Parathyroid adenoma (tissue), 2 donors: Measurements from ENCODE around the gene DUSP10.

Experiments used
- H2AFZ ChIP-seq: fragments of 300-600 bp; sonication (generic); one replicate; pipeline ENCODE4 v1.7.0; 2017; ENCODE audit warnings: antibody characterized with exemption, mild to moderate bottlenecking
- H3K27ac ChIP-seq: fragments of 300-600 bp; sonication (generic); one replicate; pipeline ENCODE4 v1.7.0; 2017
- H3K27me3 ChIP-seq: fragments of 300-600 bp; sonication (generic); one replicate; pipeline ENCODE4 v1.7.0; 2017; ENCODE audit warnings: low read length; ENCODE audit not compliant: control insufficient read depth, insufficient read depth
- H3K36me3 ChIP-seq: fragments of 300-600 bp; sonication (generic); one replicate; pipeline ENCODE4 v1.7.0; 2017; ENCODE audit warnings: low read length; ENCODE audit not compliant: control insufficient read depth, insufficient read depth
- H3K4me1 ChIP-seq: fragments of 300-600 bp; sonication (generic); one replicate; pipeline ENCODE4 v1.7.0; 2017; ENCODE audit warnings: control low read depth
- H3K4me2 ChIP-seq: fragments of 300-600 bp; sonication (generic); one replicate; pipeline ENCODE4 v1.7.0; 2017; ENCODE audit warnings: low read length
- H3K4me3 ChIP-seq: fragments of 300-600 bp; sonication (generic); one replicate; pipeline ENCODE4 v1.7.0; 2017; ENCODE audit warnings: low read depth, low read length
- H3K79me2 ChIP-seq: fragments of 300-600 bp; sonication (generic); one replicate; pipeline ENCODE4 v1.7.0; 2017; ENCODE audit warnings: control low read depth
- H3K9ac ChIP-seq: fragments of 300-600 bp; sonication (generic); one replicate; pipeline ENCODE4 v1.7.0; 2017; ENCODE audit warnings: mild to moderate bottlenecking
- H3K9me3 ChIP-seq: fragments of 300-600 bp; sonication (generic); one replicate; pipeline ENCODE4 v1.7.0; 2017; ENCODE audit warnings: low read length; ENCODE audit not compliant: control insufficient read depth
- TF ChIP-seq, protein P1 (sequence below): fragments of 300-600 bp; sonication (generic); IDR thresholded peaks from one replicate; pipeline ENCODE4 v1.7.0; 2017; ENCODE audit warnings: antibody characterized with exemption, mild to moderate bottlenecking
- donor health status: primary hyperparathyroidism.

Gene DUSP10

DNA sequence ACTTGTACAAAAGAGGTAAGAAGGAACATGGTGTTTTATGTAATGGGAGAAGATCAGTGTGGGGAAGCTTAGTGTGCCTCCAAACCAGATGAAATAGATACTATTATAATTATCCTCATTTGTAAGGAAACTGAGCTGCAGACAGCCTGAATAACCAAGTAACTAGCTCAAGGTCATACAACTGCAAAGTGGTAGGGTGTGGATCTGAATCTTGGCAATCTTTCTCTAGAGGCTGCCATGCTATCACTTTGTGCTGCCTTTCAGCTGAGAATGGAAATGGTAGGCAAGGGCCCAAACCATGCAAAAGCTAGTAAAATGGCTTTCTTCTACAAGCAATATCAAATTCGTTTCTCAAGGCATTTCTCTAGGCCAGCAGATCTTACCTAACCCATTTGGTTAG is 51.0 kb downstream of the DUSP10 start:
- H3K4me2 ChIP-seq = no peak overlapping the region
- no peaks in the 10 kb centered on the region for H3K9me3 ChIP-seq
- no peaks in the 10 kb centered on the region for H3K27me3 ChIP-seq
- H2AFZ ChIP-seq = no peak overlapping the region
- H3K4me1 ChIP-seq = no peaks in the 10 kb centered on the region
- no peaks in the 10 kb centered on the region for H3K79me2 ChIP-seq
- TF ChIP-seq, protein P1, sequence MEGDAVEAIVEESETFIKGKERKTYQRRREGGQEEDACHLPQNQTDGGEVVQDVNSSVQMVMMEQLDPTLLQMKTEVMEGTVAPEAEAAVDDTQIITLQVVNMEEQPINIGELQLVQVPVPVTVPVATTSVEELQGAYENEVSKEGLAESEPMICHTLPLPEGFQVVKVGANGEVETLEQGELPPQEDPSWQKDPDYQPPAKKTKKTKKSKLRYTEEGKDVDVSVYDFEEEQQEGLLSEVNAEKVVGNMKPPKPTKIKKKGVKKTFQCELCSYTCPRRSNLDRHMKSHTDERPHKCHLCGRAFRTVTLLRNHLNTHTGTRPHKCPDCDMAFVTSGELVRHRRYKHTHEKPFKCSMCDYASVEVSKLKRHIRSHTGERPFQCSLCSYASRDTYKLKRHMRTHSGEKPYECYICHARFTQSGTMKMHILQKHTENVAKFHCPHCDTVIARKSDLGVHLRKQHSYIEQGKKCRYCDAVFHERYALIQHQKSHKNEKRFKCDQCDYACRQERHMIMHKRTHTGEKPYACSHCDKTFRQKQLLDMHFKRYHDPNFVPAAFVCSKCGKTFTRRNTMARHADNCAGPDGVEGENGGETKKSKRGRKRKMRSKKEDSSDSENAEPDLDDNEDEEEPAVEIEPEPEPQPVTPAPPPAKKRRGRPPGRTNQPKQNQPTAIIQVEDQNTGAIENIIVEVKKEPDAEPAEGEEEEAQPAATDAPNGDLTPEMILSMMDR = no peak
- H3K4me3 ChIP-seq = no peak overlapping the region
- no peak overlapping the region for H3K27ac ChIP-seq
- no peaks in the 10 kb centered on the region for H3K36me3 ChIP-seq
- no peak overlapping the region for H3K9ac ChIP-seq

DNA sequence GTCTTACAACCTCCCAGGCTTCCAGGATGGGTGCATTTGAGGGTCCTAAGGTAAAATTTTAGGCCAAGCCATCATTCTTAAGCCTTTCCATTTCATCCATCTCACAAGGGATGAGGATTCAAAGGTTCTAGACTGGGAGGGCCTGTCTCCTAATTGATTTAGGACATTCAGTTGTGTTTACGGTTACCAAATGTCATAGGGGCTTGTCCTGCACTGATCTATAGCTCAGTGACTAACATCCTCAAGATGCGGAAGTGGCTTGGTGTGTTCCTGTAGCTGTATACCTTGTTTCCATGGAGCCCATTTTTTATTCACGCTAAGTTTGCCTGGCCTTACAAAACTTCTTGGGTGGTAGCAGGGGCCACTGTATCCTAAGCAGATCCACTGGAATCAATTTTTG is 52.8 kb downstream of the DUSP10 start:
- H3K9ac ChIP-seq = no peak overlapping the region
- H3K4me2 ChIP-seq = no peak overlapping the region
- no peaks in the 10 kb centered on the region for H3K79me2 ChIP-seq

DNA sequence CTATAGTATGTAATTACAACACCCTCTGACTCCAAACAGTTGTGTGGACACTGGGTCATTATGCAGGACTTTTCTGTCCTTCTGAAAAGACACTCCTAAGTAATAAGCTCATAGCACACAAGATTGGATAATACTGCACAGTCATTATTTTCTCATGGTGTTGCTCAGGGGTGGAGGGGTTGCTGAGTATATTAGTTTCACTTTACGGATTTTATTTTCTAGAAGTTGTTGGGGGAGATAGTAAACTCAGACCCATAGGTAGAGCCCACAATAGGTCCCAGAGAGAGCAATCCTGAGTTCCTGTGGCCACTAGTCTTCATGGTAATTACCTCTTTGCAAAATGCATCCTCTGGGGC is 53.4 kb downstream of the DUSP10 start:
- Histone ChIP-seq H3K79me2 (no peaks in the 10 kb centered on the region), H3K27me3 (no peaks in the 10 kb centered on the region), H3K9ac (no peak overlapping the region), H3K9me3 (no peaks in the 10 kb centered on the region), H3K4me3 (no peak overlapping the region), H3K27ac (no peak overlapping the region), H2AFZ (no peak overlapping the region), H3K4me1 (no peaks in the 10 kb centered on the region), H3K36me3 (no peaks in the 10 kb centered on the region), H3K4me2 (no peak overlapping the region)
- TF ChIP-seq, protein P1 = no peak

More for the DNA sequence above, 52.8 kb downstream of the DUSP10 start:
- no peaks in the 10 kb centered on the region for H3K4me1 ChIP-seq
- TF ChIP-seq, protein P1 = no peak
- no peaks in the 10 kb centered on the region for H3K27me3 ChIP-seq
- no peak overlapping the region for H3K27ac ChIP-seq
- no peak overlapping the region for H3K4me3 ChIP-seq
- no peaks in the 10 kb centered on the region for H3K9me3 ChIP-seq
- H3K36me3 ChIP-seq = no peaks in the 10 kb centered on the region
- H2AFZ ChIP-seq = no peak overlapping the region

DNA sequence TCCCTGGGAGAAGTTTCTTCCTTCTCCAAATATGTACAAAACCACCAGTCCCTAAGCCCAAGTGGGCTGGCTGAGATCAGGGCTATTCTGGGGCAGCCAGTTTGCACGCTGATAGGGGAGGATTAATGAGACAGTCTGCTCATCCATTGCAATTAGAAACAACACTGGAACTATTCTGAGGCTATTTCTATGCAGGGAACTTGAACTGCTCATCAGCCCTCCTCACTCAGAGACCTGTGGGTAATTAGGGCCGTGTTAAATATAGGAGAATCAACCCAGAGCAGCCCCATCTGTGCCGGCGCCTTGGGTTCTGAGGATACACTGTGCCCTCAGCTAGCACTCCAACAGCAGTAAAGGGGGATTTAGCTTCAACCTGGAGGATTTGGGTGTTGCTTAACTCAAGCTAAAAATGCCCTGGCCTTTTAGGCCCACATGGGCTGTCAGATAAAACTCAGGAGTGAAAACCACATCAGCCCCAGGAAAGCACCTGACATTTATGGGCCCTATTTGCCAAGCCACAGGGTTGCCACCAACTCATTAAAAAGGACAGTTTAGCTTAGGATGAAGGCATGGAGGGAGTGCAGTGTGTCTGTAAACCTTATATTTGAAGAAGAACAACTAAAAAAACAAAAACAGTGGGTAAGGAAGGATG is 53.9 kb downstream of the DUSP10 start:
- TF ChIP-seq, protein P1 = no peak
- no peak overlapping the region for H3K27ac ChIP-seq
- no peak overlapping the region for H3K9ac ChIP-seq
- H3K79me2 ChIP-seq = no peaks in the 10 kb centered on the region
- H3K27me3 ChIP-seq = no peaks in the 10 kb centered on the region
- no peak overlapping the region for H3K4me3 ChIP-seq
- H3K9me3 ChIP-seq = no peaks in the 10 kb centered on the region
- H3K36me3 ChIP-seq = no peaks in the 10 kb centered on the region
- no peaks in the 10 kb centered on the region for H3K4me1 ChIP-seq
- no peak overlapping the region for H2AFZ ChIP-seq
- no peak overlapping the region for H3K4me2 ChIP-seq

DNA sequence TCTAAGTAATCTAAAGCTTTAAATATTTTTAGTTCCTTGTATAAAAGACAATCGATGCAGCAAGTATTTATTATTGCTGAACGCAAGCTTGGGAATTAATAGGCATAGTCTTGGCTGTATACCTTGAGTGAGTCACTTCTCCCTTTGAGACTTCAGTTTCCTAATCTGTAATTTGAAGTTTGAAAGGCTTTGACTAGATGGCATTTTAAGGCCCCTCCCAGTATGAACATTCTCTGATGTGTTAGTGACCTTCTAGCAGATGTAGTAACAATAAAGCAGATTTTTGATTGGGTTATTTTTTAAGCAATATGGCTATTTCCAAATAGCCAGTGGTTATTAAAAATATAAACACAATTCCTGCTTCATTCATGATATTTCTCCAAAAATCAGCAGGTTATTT is 58.2 kb downstream of the DUSP10 start:
- Histone ChIP-seq H3K9me3 (no peaks in the 10 kb centered on the region), H3K27me3 (no peaks in the 10 kb centered on the region), H3K27ac (no peak overlapping the region), H3K4me3 (no peak overlapping the region), H3K4me2 (no peak overlapping the region), H2AFZ (no peak overlapping the region), H3K9ac (no peak overlapping the region), H3K79me2 (no peaks in the 10 kb centered on the region), H3K36me3 (no peaks in the 10 kb centered on the region), H3K4me1 (no peaks in the 10 kb centered on the region)
- TF ChIP-seq, protein P1 = no peak
